GM12891 (cell line): ENCODE data around the gene MYD88.

ENCODE experiments used
- DNase-seq: peaks from one replicate; pipeline ENCODE4 v3.0.0; 2011; ENCODE audit warnings: low spot score; ENCODE audit not compliant: insufficient read length
- FAIRE-seq: peaks from 2 replicates; lab custom pipeline; 2011; peaks lifted over from hg19 to GRCh38; lab: Jason Lieb, UNC
- PAX5 ChIP-seq: IDR thresholded peaks from 2 replicates; pipeline ENCODE4 v1.6.1; 2011; ENCODE audit warnings: low read length, moderate library complexity, mild to moderate bottlenecking; ENCODE audit not compliant: insufficient read depth, severe bottlenecking
- POLR2A ChIP-seq: IDR thresholded peaks from 2 replicates; pipeline ENCODE4 v1.6.1; 2011; ENCODE audit warnings: low read depth, low read length, control low read depth
- POLR2AphosphoS5 ChIP-seq: IDR thresholded peaks from 2 replicates; pipeline ENCODE4 v1.6.1; 2011; ENCODE audit warnings: low read depth, low read length, control low read depth
- POU2F2 ChIP-seq: IDR thresholded peaks from 2 replicates; pipeline ENCODE4 v1.6.1; 2011; ENCODE audit warnings: low read depth, mild to moderate bottlenecking, control low read depth, low read length, moderate library complexity
- SPI1 ChIP-seq: IDR thresholded peaks from 2 replicates; pipeline ENCODE4 v1.6.1; 2011; ENCODE audit warnings: low read depth, low read length, control low read depth
- TAF1 ChIP-seq: IDR thresholded peaks from 2 replicates; pipeline ENCODE4 v1.6.1; 2011; ENCODE audit warnings: low read depth, low read length, control low read depth

The MYD88 gene

DNA sequence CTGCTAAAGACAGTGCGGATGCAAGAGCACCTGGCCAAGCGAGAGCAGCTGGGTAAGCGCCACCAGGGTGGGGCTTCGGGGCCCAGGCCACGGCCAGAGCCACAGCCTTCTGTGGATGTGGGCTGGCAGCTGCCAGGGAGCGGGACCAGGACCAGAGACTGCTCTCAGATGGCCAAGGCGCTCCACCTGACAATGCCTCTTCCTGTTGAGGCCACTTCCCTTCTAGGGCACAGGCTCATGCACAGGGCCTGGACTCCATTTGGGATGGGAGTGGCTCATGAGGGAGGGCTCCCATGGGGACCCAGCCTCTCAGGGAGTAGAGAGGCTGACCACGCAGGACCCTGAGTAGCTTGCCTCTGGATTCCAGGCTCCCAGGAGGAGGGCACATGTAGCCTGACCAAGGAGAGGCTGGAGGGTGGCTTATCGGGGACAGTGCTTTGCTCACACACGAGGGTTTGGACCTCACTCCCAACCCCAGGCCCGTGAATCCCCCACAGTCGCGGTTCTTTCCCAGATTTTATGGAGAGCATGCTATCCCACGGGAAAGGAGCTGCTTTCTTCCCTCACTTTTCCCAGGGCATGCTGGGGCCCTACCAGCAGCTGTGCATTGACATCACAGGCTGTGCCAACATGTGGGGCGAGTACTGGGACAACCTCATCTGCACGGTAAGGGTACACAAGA, 26.6 kb upstream of the MYD88 start:
- no peak for TF ChIP-seq PAX5
- FAIRE-seq (no peak), DNase-seq (no peak)

DNA sequence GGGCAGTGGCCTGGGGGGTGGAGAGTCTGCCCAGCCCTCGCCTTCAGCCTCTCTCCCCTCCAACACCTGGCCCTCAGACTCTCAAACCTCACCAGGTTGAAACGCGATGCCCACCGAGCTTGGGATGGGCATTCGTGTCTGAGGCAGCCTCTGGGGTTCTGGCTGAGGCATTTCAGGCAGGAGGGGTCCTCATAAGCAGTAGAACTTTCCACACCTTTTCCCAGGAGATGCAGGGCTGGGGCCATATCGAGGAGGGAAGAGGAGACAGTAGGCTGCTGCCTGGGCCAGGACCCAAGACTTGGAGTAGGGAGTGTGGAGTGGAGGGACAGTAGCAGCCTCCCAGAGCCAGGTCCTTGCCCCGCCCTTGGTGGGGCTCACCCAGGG, 26.1 kb upstream of the MYD88 start:
- TF ChIP-seq PAX5 = no peak
- TF ChIP-seq POU2F2 = no peak
- no peak for TF ChIP-seq POLR2A
- TF ChIP-seq TAF1 = no peak
- TF ChIP-seq SPI1 = no peak
- no peak for TF ChIP-seq POLR2AphosphoS5
- FAIRE-seq = no peak

DNA sequence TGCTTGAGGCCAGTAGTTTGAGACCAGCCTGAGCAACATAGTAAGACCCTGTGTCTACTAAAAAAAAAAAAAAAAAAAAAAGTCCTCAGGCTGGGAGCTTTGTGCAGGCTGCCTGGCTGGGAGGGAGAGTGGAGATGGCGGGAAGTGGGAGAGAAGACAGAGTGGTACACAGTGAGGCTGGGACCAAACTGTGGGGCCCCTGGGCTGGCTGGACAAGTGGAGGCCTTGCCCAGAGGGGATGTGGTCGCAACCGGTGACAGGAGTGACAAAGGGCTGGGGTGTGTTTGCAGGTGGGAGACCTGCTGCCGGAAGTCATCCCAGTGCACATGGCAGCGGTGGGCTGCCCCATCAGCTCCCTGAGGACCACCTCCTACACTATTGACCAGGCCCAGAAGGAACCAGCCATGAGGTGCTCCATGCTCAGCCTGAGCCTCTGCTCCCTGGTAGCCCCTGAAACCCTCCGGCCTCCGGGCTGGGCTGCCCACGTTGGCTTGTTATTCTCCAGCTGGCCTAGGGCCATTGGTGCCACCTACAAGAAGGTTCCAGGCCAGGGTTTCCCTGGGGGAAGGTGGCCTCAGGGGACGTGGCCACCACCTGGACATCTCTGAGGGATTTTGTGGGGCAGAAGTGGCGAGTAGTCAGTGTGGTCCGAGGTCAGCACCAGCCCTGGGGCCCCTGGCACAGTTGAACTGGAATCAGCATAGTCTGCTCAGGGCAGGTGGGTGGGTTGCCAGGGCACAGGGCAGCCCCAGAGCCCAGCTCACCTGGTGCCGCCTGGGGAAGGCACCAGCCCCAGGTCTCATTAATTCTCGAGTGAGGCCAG, 24.2 kb upstream of the MYD88 start:
- FAIRE-seq (no peak), DNase-seq (no peak)
- TF ChIP-seq POLR2AphosphoS5 (no peak), TAF1 (no peak), POU2F2 (no peak), SPI1 (no peak), PAX5 (no peak), POLR2A (no peak)

More for the DNA sequence above, 26.1 kb upstream of the MYD88 start:
- DNase-seq = no peak

DNA sequence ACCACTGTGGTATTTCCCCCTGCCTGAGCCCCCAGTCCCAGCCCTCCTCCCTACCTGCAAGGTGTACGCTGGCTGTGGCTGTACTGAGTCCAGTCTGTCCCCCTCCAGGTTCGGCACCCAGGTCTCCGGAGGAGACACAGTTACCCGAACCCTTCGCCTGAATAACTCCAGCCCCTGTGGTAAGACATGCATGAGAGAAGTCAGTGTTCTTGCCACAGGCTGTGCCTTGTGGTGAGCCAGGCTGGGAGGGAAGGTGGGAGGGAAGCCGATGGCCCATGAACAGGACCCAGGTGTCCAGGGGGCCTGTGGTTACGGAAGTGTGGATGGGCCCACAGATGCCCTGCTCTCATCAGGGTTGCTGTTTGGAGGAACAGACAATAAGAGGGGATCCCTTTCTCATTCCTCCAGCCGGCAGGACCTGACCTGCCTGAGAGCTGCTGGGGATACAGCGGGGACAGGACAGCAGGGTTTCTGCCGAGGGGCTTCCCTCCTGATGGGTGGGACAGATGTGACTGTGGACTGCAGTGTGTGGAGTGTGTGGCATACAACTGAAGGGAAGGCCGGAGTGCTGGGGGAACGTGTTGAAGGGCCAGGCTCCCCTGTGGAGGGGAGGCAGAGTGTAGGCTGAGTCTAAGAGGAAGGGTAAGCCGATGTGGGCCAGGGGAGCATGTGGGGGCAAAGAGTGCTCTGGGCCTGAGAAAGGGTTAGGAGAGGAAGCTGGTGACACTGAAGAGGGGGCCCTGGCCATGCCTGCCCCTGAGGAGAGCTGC, 23.4 kb upstream of the MYD88 start:
- FAIRE-seq = peak; percentile 72
- no peak for DNase-seq
- TF ChIP-seq PAX5 (no peak), TAF1 (no peak), SPI1 (no peak), POLR2AphosphoS5 (no peak), POU2F2 (no peak), POLR2A (no peak)

DNA sequence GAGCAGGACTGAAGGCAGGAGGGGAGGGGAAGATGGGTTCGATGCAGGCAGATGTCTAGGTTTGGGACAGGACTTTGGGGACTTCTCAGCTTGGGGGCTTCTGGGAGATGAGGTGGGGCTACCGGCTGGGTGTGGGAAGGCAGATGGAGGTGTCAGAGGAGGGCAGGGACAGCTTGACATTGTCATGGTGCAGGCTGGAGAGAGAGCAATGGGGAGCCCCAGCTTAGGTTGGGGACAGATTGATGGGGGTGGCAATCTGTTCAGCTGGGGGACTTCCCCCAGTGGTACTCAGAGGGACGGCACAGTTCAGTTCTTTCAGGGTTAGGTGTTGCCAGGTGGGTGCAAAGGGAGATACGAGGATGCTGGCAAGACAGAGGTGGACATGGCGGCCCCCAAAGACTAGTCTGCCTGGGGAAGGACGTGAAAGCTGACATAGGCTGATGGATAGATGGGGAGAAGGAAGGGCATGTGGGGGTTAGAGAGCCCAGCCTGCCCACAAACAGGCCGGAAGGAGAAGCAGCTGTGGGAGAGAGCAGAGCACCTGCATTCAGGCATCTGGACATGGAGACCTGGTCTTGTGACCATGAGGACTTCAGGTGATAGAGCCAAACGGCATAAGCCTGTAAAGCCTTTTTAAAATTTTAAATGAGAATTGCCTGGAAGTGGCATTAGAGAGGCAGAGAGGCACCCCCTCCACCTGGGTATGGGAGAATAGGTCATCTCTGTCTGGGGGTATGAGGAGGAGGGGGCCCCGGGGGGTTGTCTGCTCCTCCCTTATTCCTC, 22.6 kb upstream of the MYD88 start:
- DNase-seq (no peak), FAIRE-seq (no peak)
- no peak for TF ChIP-seq POLR2AphosphoS5
- TF ChIP-seq SPI1 = no peak
- no peak for TF ChIP-seq TAF1
- no peak for TF ChIP-seq POU2F2
- TF ChIP-seq PAX5 = no peak
- TF ChIP-seq POLR2A = no peak

DNA sequence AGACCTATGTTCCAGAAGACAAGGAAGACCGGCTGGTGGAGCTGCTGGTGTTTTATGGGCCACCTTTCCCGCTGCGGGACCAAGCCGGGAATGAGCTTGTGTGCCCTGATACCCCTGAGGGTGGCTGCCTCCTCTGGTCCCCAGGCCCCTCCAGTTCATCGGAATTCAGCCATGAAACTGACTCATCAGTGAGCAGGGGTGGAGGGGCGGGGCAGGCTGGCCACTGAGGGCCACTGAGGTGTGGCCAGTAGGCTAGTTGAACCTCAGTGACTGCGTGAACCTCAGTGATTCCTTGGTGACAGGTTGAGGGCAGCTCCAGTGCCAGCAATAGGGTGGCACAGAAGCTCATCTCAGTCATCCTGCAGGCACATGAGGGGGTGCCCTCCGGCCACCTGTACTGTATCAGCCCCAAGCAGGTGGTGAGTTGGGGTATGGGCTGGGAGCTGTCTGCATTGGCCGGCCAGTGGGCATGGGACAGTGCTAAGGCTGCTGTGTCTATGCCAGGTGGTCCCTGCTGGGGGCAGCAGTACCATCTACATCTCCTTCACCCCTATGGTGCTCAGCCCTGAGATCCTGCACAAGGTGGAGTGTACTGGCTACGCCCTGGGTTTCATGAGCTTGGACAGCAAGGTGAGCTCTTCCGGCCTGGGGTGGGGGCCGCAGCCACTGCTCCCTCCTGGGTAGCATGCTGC, 21.8 kb upstream of the MYD88 start:
- TF ChIP-seq POU2F2 = no peak
- no peak for TF ChIP-seq POLR2A
- no peak for TF ChIP-seq PAX5
- TF ChIP-seq SPI1 = no peak
- no peak for TF ChIP-seq TAF1
- no peak for TF ChIP-seq POLR2AphosphoS5
- no peak for DNase-seq
- FAIRE-seq = no peak

DNA sequence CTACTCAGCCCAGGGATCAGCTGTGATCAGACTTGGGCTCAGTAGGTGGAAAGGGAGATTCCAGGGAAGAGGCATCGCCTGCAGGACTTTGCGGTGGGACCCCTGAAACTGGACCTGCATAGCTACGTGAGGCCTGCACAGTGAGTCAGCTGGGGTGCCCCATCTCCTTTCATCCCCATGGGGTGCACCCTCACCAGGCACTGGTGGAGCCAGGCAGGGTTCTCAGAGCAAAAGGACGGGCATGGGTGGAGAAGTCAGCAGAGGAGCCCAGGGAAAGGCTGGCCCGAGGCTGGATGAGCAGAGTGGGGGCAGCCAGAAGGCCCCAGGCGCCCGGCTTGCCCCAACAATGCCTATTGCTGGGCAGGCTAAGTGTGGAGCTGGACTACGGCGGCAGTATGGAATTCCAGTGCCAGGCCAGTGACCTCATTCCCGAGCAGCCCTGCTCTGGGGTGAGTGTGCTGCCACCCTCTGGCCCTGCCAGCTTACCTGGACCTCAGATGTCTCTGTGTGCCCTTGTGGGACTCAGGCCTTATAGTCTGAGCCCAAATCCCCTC, 21.2 kb upstream of the MYD88 start:
- FAIRE-seq (no peak), DNase-seq (no peak)

DNA sequence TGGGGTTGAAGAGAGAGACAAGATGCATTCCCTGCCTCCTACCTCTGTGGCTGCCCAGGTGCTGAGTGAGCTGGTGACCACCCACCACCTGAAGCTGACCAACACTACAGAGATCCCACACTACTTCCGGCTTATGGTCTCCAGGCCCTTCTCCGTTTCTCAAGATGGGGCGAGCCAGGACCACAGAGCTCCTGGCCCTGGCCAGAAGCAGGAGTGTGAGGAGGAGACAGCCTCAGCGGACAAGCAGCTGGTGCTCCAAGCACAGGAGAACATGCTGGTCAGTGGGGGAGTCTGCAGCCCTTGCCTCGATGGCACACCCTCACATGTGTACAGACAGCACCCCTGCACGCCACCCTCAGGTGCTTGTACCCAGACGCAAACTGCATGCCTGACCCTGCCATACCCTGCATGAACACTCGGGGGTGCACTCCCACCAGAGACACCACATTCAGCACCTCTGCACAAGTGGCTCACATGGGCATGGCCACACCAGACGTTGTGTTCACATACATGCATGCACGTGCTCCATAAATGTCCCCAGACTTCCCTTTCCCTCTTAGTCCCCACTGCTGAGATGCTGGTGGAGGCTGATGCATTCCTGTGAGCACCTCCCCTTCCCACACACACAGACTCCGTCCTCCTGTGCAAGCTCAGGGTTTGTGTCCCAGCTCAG, 20.6 kb upstream of the MYD88 start:
- peak; percentile 95 for FAIRE-seq
- TF ChIP-seq SPI1 (no peak), POU2F2 (no peak), PAX5 (no peak), POLR2AphosphoS5 (no peak), POLR2A (no peak; the same call in 1 of the 2 replicates), TAF1 (no peak)
- peak; percentile 82 for DNase-seq

More for the DNA sequence above, 21.2 kb upstream of the MYD88 start:
- TF ChIP-seq SPI1 (no peak), POLR2AphosphoS5 (no peak), POU2F2 (no peak), PAX5 (no peak), TAF1 (no peak), POLR2A (no peak)
